H9 (cell line): ENCODE data around the gene BCAS1. TPM values are rescaled to one million over a fixed set of nuclear protein-coding genes. Genes with fewer than 3 reads are reported as not detected.

Experiments used
- DNase-seq: peaks from one replicate; pipeline ENCODE4 v3.0.0-alpha.2; 2017
- H2AFZ ChIP-seq: one replicate; pipeline ENCODE4 v1.6.1; 2013; ENCODE audit warnings: mild to moderate bottlenecking, low read length, control low read depth, moderate library complexity
- H2AK5ac ChIP-seq: 2 replicates; pipeline ENCODE4 v1.6.1; 2013; ENCODE audit warnings: low read length, control low read depth, mixed read lengths; ENCODE audit not compliant: insufficient read length
- H2BK120ac ChIP-seq: one replicate; pipeline ENCODE4 v1.6.1; 2013; ENCODE audit warnings: low read depth, mild to moderate bottlenecking, low read length, control low read depth, inconsistent platforms; ENCODE audit not compliant: poor library complexity, severe bottlenecking
- H2BK12ac ChIP-seq: 2 replicates; pipeline ENCODE4 v1.6.1; 2013; ENCODE audit warnings: low read length, control low read depth, mixed read lengths, low read depth; ENCODE audit not compliant: insufficient read length
- H2BK15ac ChIP-seq: 2 replicates; pipeline ENCODE4 v1.6.1; 2013; ENCODE audit warnings: low read depth, low read length, control low read depth
- H2BK20ac ChIP-seq: one replicate; pipeline ENCODE4 v1.6.1; 2013; ENCODE audit warnings: low read depth, mild to moderate bottlenecking, low read length, control low read depth, inconsistent platforms; ENCODE audit not compliant: poor library complexity, severe bottlenecking
- H2BK5ac ChIP-seq: 2 replicates; pipeline ENCODE4 v1.6.1; 2013; ENCODE audit warnings: low read length, control low read depth, mixed read lengths; ENCODE audit not compliant: insufficient read length
- H3K14ac ChIP-seq: 2 replicates; pipeline ENCODE4 v1.6.1; 2013; ENCODE audit warnings: low read length, control low read depth; ENCODE audit not compliant: insufficient read depth
- H3K18ac ChIP-seq: 2 replicates; pipeline ENCODE4 v1.6.1; 2013; ENCODE audit warnings: low read depth, mild to moderate bottlenecking, mixed read lengths, low read length, control low read depth; ENCODE audit not compliant: insufficient read length
- H3K23ac ChIP-seq: 2 replicates; pipeline ENCODE4 v1.6.1; 2013; ENCODE audit warnings: low read length, control low read depth, mixed read lengths, low read depth; ENCODE audit not compliant: insufficient read length
- H3K23me2 ChIP-seq: 2 replicates; pipeline ENCODE4 v1.6.1; 2013; ENCODE audit warnings: low read depth, mild to moderate bottlenecking, mixed read lengths, low read length, control low read depth; ENCODE audit not compliant: insufficient read length, poor library complexity, severe bottlenecking
- H3K27ac ChIP-seq: 2 replicates; pipeline ENCODE4 v1.5.1; 2013; ENCODE audit warnings: low read length, control low read depth, mixed read lengths, low read depth; ENCODE audit not compliant: insufficient read length
- H3K27me3 ChIP-seq: 2 replicates; pipeline ENCODE4 v1.6.1; 2013; ENCODE audit warnings: low read length, control low read depth, inconsistent platforms; ENCODE audit not compliant: insufficient read depth
- H3K4ac ChIP-seq: 2 replicates; pipeline ENCODE4 v1.6.1; 2013; ENCODE audit warnings: low read depth, mild to moderate bottlenecking, control low read depth, inconsistent platforms, low read length, moderate library complexity
- H3K4me1 ChIP-seq: 2 replicates; pipeline ENCODE4 v1.6.1; 2013; ENCODE audit warnings: low read length, control low read depth, inconsistent platforms; ENCODE audit not compliant: insufficient read depth
- H3K4me2 ChIP-seq: 2 replicates; pipeline ENCODE4 v1.6.1; 2013; ENCODE audit warnings: low read length, control low read depth, mixed read lengths; ENCODE audit not compliant: insufficient read length, insufficient read depth
- H3K56ac ChIP-seq: 2 replicates; pipeline ENCODE4 v1.6.1; 2013; ENCODE audit warnings: low read depth, mild to moderate bottlenecking, mixed read lengths, low read length, control low read depth; ENCODE audit not compliant: insufficient read length
- H3K79me1 ChIP-seq: 2 replicates; pipeline ENCODE4 v1.6.1; 2013; ENCODE audit warnings: low read depth, mild to moderate bottlenecking, moderate library complexity, low read length, control low read depth, inconsistent platforms; ENCODE audit not compliant: insufficient read depth, poor library complexity, severe bottlenecking
- H3K79me2 ChIP-seq: 2 replicates; pipeline ENCODE4 v1.6.1; 2013; ENCODE audit warnings: low read length, control low read depth, inconsistent platforms; ENCODE audit not compliant: insufficient read depth
- H3K9ac ChIP-seq: 2 replicates; pipeline ENCODE4 v1.6.1; 2013; ENCODE audit warnings: low read length, control low read depth, mixed read lengths; ENCODE audit not compliant: insufficient read length; ENCODE audit errors: extremely low read depth
- H3K9me3 ChIP-seq: one replicate; pipeline ENCODE4 v1.6.1; 2013; ENCODE audit warnings: low read depth, low read length, inconsistent platforms; ENCODE audit not compliant: control insufficient read depth
- H3T11ph ChIP-seq: one replicate; pipeline ENCODE4 v1.6.1; 2013; ENCODE audit warnings: mild to moderate bottlenecking, low read length, control low read depth, inconsistent platforms
- H4K20me1 ChIP-seq: one replicate; pipeline ENCODE4 v1.6.1; 2013; ENCODE audit not compliant: control insufficient read depth, insufficient read length, insufficient read depth
- H4K5ac ChIP-seq: 2 replicates; pipeline ENCODE4 v1.6.1; 2013; ENCODE audit warnings: low read depth, mild to moderate bottlenecking, mixed read lengths, low read length, control low read depth; ENCODE audit not compliant: insufficient read length
- H4K8ac ChIP-seq: replicated peaks from 2 replicates; pipeline ENCODE4 v1.6.1; 2013; ENCODE audit warnings: low read length, control low read depth, mixed read lengths, low read depth; ENCODE audit not compliant: insufficient read length
- H4K91ac ChIP-seq: 2 replicates; pipeline ENCODE4 v1.6.1; 2013; ENCODE audit warnings: low read depth, mild to moderate bottlenecking, moderate library complexity, mixed read lengths, low read length, control low read depth; ENCODE audit not compliant: insufficient read length
- H3K27ac Mint-ChIP-seq, 3 experiments: 2 replicates in 2 of 3; 3 replicates in 1 of 3; pipeline ENCODE4 v1.8.0; 2020 to 2021; ENCODE audit warnings: mixed read lengths in 3 of 3, mild to moderate bottlenecking in 1 of 3, moderate library complexity in 1 of 3
- H3K27me3 Mint-ChIP-seq: 2 replicates; pipeline ENCODE4 v1.8.0; 2021; ENCODE audit warnings: low read depth, mild to moderate bottlenecking, moderate library complexity, mixed read lengths
- H3K36me3 Mint-ChIP-seq, 3 experiments: 2 replicates in 2 of 3; 3 replicates in 1 of 3; pipeline ENCODE4 v1.8.0; 2020 to 2021; ENCODE audit warnings: low read depth in 3 of 3, mixed read lengths in 3 of 3; ENCODE audit not compliant: insufficient read depth in 1 of 3
- H3K4me1 Mint-ChIP-seq, 2 experiments: 2 replicates each; pipeline ENCODE4 v1.8.0; 2020; ENCODE audit warnings: mixed read lengths in 2 of 2
- H3K4me3 Mint-ChIP-seq, 2 experiments: 2 replicates in 1 of 2; 3 replicates in 1 of 2; pipeline ENCODE4 v1.8.0; 2020 to 2021; ENCODE audit warnings: mild to moderate bottlenecking in 2 of 2, mixed read lengths in 2 of 2, moderate library complexity in 1 of 2
- H3K9me3 Mint-ChIP-seq, 2 experiments: 2 replicates in 1 of 2; 3 replicates in 1 of 2; pipeline ENCODE4 v1.8.0; 2020; ENCODE audit warnings: mild to moderate bottlenecking in 2 of 2, mixed read lengths in 2 of 2, moderate library complexity in 1 of 2
- CTCF ChIP-seq: fragments of 200-600 bp; sonication (generic); conservative IDR thresholded peaks from 3 replicates; pipeline ENCODE4 v1.8.0; 2021; ENCODE audit warnings: antibody characterized with exemption, mild to moderate bottlenecking
- WGBS: extraction: QIAGEN DNeasy Blood & Tissue Kit; methylation state at CpG from one replicate; pipeline ENCODE4 v1.1.7; 2013; ENCODE audit warnings: missing lambda C conversion rate, low lambda C conversion rate, mixed read lengths; ENCODE audit not compliant: insufficient read length; ENCODE audit errors: extremely low coverage; 5-methylcytosine and 5-hydroxymethylcytosine counted together
- total RNA-seq: library from RNA; stranded (reverse); gene quantifications from 2 replicates; pipeline ENCODE4 v1.2.1, GENCODE V29; 2021

BCAS1 gene
- total RNA-seq, 1 experiment from 2014 or later = 0.15 TPM

- no peak overlapping the region for H3K9ac ChIP-seq
- H2BK15ac ChIP-seq = no peak overlapping the region
- H2BK5ac ChIP-seq = no peak overlapping the region
- no peaks in the 10 kb centered on the region for H3K79me2 ChIP-seq
- no peaks in the 10 kb centered on the region for H3K23me2 ChIP-seq
- Mint-ChIP-seq H3K9me3 (no peaks in the 10 kb centered on the region), H3K4me3 (no peak overlapping the region), H3K36me3 (no peaks in the 10 kb centered on the region), H3K27me3 (no peaks in the 10 kb centered on the region), H3K4me1 (peaks cover 46 to 49% of the 10 kb centered on the region in 2 experiments), H3K27ac (peak overlapping the region in 1 of 3 experiments; percentile 13; a peak in 4 of 7 replicates)
- no peaks in the 10 kb centered on the region for H3K79me1 ChIP-seq
- H3K14ac ChIP-seq = no peak overlapping the region
- H4K20me1 ChIP-seq = no peaks in the 10 kb centered on the region
- no peak overlapping the region for H3K23ac ChIP-seq
- no peak overlapping the region for H3K27ac ChIP-seq
- H4K8ac ChIP-seq = no peak overlapping the region
- H3T11ph ChIP-seq = no peak overlapping the region
- no peak overlapping the region for H3K56ac ChIP-seq
- 100% methylated on average over 2 of the region's 11 CpGs for WGBS
- no peaks in the 10 kb centered on the region for H3K9me3 ChIP-seq
- H3K4ac ChIP-seq = no peak overlapping the region
- H4K91ac ChIP-seq = no peak overlapping the region
- H2BK120ac ChIP-seq = no peak overlapping the region
- H3K18ac ChIP-seq = no peak overlapping the region
- DNase-seq = no peak
- no peaks in the 10 kb centered on the region for H3K27me3 ChIP-seq
- H2BK12ac ChIP-seq = no peak overlapping the region
- H2BK20ac ChIP-seq = no peak overlapping the region
- H2AK5ac ChIP-seq = no peak overlapping the region
- H2AFZ ChIP-seq = no peak overlapping the region
- H3K4me2 ChIP-seq = no peak overlapping the region
- peaks cover 15% of the 10 kb centered on the region; the same call in 1 of the 2 replicates for H3K4me1 ChIP-seq
- peak; percentile 81 for TF ChIP-seq CTCF
- H4K5ac ChIP-seq = no peak overlapping the region
These were observed 126.7 kb downstream of the BCAS1 start for GRCh38 chr20:53943522-53944291.
